ENCODE measurements around the gene ABCB6. TPM values are rescaled to one million over a fixed set of nuclear protein-coding genes. Genes with fewer than 3 reads are reported as not detected.

ABCB6 gene
- total RNA-seq, 4 donors from 2014 or later, result 22.1 to 45.3 (median 31.6) TPM

- intact Hi-C loops (cut with DNase I), result no loop called here
- no peak for DNase-seq
- H3K4me3 ChIP-seq, result no peak overlapping the region
- TF ChIP-seq, protein P1, sequence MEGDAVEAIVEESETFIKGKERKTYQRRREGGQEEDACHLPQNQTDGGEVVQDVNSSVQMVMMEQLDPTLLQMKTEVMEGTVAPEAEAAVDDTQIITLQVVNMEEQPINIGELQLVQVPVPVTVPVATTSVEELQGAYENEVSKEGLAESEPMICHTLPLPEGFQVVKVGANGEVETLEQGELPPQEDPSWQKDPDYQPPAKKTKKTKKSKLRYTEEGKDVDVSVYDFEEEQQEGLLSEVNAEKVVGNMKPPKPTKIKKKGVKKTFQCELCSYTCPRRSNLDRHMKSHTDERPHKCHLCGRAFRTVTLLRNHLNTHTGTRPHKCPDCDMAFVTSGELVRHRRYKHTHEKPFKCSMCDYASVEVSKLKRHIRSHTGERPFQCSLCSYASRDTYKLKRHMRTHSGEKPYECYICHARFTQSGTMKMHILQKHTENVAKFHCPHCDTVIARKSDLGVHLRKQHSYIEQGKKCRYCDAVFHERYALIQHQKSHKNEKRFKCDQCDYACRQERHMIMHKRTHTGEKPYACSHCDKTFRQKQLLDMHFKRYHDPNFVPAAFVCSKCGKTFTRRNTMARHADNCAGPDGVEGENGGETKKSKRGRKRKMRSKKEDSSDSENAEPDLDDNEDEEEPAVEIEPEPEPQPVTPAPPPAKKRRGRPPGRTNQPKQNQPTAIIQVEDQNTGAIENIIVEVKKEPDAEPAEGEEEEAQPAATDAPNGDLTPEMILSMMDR (IDR thresholded peaks at IDR 0.05), result no peak
- TF ChIP-seq POLR2A (IDR thresholded peaks at IDR 0.05), result no peak
- H3K36me3 ChIP-seq, result peaks cover 44 to 75% (median 49%) of the 10 kb centered on the region in 3 donors
- 63 to 90% methylated on average over 2 of the region's 3 CpGs for WGBS, 2 donors
- H3K27ac ChIP-seq, result no peak overlapping the region
- no peaks in the 10 kb centered on the region for H3K27me3 ChIP-seq
- H3K9me3 ChIP-seq, result no peaks in the 10 kb centered on the region
- peaks cover 12 to 28% (median 15%) of the 10 kb centered on the region in 3 donors for H3K4me1 ChIP-seq
Observed at GRCh38 chr2:219225350-219225749, 6.6 kb upstream of the ABCB6 start.

DNA sequence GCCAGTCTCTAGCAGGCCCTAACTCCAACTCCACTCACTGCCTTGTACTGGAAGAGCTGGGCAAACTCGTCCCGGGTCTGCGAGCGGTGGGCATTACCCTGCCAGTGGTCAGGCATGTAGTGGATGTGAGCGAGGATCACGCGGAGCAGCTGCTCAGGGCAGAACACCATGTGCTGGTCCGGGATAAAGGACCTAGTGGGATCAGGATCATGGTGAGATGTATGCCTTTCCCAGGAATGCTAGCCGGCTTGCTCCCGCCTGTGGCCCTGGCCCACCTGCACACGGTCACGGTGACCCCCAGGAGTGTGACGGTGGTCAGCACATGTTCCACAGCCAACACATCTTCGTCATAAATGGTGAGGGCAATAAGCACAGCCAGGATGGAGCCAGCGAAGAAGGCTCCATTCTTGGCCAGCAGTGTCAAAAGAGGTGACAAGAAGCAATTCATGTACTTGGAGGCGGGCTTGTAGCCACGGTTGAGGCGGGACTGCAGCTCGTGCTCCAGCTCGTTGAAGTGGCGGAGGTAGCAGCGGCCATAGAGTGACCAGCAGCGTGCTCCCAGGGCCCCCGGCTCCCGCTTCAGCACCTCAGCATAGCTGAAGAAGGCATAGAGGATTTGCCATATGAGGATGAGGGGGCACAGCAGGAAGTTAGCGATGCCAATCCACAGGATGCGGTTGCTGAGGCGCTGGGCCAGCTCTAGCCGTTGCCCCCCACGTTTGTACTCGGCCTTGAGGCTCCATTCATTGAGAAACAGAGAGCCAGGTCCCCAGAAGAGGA, 5.3 kb upstream of the ABCB6 start:
- intact Hi-C loops (cut with DNase I), result no loop called here
- no peaks in the 10 kb centered on the region for H3K27me3 ChIP-seq
- peaks cover 17 to 37% (median 20%) of the 10 kb centered on the region in 3 donors for H3K4me1 ChIP-seq
- H3K36me3 ChIP-seq, result peaks cover 50 to 84% (median 50%) of the 10 kb centered on the region in 3 donors
- H3K9me3 ChIP-seq, result no peaks in the 10 kb centered on the region
- no peak for TF ChIP-seq POLR2A (IDR thresholded peaks at IDR 0.05)
- TF ChIP-seq, protein P1 (IDR thresholded peaks at IDR 0.05), result no peak
- no peak for DNase-seq
- 90 to 92% methylated on average over 16 to 22 of the region's 31 CpGs for WGBS, 2 donors
- H3K27ac ChIP-seq, result no peak overlapping the region
- no peak overlapping the region for H3K4me3 ChIP-seq

DNA sequence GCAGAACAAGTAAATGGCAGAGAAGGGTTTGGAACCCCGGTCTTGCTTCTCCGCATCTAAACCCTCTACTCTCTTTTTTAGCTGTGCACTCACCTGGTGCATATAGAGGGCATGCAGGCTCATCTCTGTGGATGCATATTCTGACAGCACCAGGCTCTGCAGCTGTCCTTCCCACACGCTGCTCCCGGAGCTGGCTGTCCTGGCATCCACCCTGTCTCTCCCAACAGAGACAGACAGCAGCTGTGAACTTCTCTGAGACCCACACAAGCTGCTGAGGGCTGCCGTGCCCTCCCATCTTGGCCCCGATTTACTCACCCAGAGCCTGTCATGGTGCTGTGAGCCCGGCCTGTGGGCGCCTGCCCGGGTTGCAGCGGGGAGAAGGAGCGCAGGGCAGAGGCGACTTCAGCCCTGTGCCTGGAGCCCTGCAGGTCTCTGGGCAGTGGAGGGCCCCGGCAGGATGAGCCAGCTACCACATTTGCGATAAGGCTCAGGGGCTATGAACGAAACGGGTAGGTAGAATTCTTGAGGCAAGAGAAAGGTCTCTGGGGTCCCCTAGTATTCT, 3.3 kb upstream of the ABCB6 start:
- TF ChIP-seq, protein P1 (IDR thresholded peaks at IDR 0.05), result no peak
- no peak for TF ChIP-seq POLR2A (IDR thresholded peaks at IDR 0.05)
- 86 to 90% methylated on average over 7 to 12 of the region's 16 CpGs for WGBS, 2 donors
- Histone ChIP-seq H3K27me3 (no peaks in the 10 kb centered on the region), H3K9me3 (no peaks in the 10 kb centered on the region), H3K4me1 (peaks cover 14 to 37% (median 23%) of the 10 kb centered on the region in 3 donors), H3K27ac (no peak overlapping the region), H3K4me3 (no peak overlapping the region), H3K36me3 (peaks cover 50 to 76% (median 50%) of the 10 kb centered on the region in 3 donors)
- DNase-seq, result no peak
- intact Hi-C loops (cut with DNase I), result no loop called here

DNA sequence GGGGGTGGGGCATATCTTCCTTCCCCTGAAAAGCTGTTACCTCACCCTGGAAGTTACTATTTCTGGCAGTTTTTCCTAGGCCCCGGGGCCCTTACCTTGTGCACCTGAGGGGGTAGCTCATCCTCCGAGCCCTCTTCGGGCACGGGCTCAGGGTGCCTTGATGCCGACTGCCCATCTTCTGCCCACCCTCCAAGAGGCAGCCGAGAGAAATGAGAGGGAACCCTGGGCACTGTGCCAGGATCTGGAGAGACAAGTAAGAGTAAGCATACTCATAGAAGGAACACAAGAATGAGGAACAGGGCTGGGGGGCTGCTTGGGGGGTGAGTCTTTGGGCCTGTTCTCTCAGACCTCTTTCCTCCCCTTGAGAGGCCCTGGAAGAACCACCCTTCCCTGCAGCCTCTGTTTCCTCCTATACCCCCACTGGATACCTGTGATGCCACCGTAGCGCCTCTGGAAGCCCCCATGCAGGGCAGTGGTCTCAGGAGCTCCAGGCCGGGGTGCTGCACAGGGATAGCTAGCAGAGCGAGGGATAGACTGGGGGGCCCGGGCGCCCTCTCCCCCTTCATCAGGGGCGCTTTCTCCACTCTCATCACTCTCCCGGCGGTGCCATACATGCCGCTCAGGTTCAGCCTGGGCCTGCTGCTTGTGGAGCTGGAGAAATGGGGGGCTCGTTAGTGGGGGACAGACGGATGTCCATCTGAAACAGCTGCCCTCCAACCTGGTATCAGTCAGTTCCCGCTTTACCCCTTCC, 2.1 kb upstream of the ABCB6 start:
- H3K27ac ChIP-seq, result no peak overlapping the region
- DNase-seq, result no peak
- no peak overlapping the region for H3K4me3 ChIP-seq
- WGBS, 2 donors, result 96 to 98% methylated on average over 5 to 10 of the region's 19 CpGs
- no peak for TF ChIP-seq POLR2A (IDR thresholded peaks at IDR 0.05)
- TF ChIP-seq, protein P1 (IDR thresholded peaks at IDR 0.05), result no peak
- H3K9me3 ChIP-seq, result no peaks in the 10 kb centered on the region
- peaks cover 21 to 45% (median 29%) of the 10 kb centered on the region in 3 donors for H3K4me1 ChIP-seq
- peaks cover 49 to 75% (median 52%) of the 10 kb centered on the region in 3 donors for H3K36me3 ChIP-seq
- H3K27me3 ChIP-seq, result no peaks in the 10 kb centered on the region
- intact Hi-C loops (cut with DNase I), result no loop called here
